Right atrium auricular region (tissue), 2 donors: ENCODE results near the gene TLCD2. TPM values are rescaled to one million over a fixed set of nuclear protein-coding genes. Genes with fewer than 3 reads are reported as not detected.
"Not testable (repeated sequence)": the region's sequence is repeated elsewhere in the genome, so short reads cannot be mapped to it uniquely, and the experiment has no call there.

ENCODE experiments used
- DNase-seq: peaks from one replicate; pipeline ENCODE4 v3.0.0-alpha.2; 2019; ENCODE audit warnings: low spot score
- H3K27ac ChIP-seq, 2 donors: fragments of 200-600 bp; sonication (generic); 1 replicate in 1 of 2; 2 replicates in 1 of 2; pipeline ENCODE4 v1.5.1; 2016 to 2019
- H3K27me3 ChIP-seq, 2 donors: fragments of 200-600 bp; sonication (generic); one replicate each; pipeline versions ENCODE4 v1.5.1 to v1.6.0; 2017 to 2019
- H3K36me3 ChIP-seq: fragments of 200-600 bp; sonication (generic); one replicate; pipeline ENCODE4 v1.5.1; 2016
- H3K4me1 ChIP-seq, 2 donors: fragments of 200-600 bp; sonication (generic); one replicate each; pipeline versions ENCODE4 v1.5.1 to v1.6.0; 2017 to 2019
- H3K4me3 ChIP-seq, 2 donors: fragments of 200-600 bp; sonication (generic); 1 replicate in 1 of 2; 2 replicates in 1 of 2; pipeline ENCODE4 v1.5.1; 2017 to 2019; ENCODE audit warnings: mild to moderate bottlenecking in 1 of 2, moderate library complexity in 1 of 2
- H3K9me3 ChIP-seq, 2 donors: fragments of 200-600 bp; sonication (generic); one replicate each; pipeline ENCODE4 v1.5.1; 2019
- CTCF ChIP-seq, 2 donors: fragments of 200-600 bp; sonication (generic); IDR thresholded peaks; one replicate each; pipeline ENCODE4 v1.5.1; 2019; ENCODE audit warnings: antibody characterized with exemption in 2 of 2
- total RNA-seq, 2 donors: library from RNA; depleted of rRNA; stranded (reverse); fragments of >200 nt; gene quantifications; one replicate each; pipeline ENCODE4 v1.1.0, GENCODE V29; 2016

Gene TLCD2
- total RNA-seq, 2 donors from 2014 or later, result 1.1 to 3.7 TPM

- no peaks in the 10 kb centered on the region for H3K27me3 ChIP-seq
- DNase-seq, result peak; percentile 92
- H3K27ac ChIP-seq, result peak within 1 kb of the TSS; percentile 88 to 90
- H3K9me3 ChIP-seq, result no peaks in the 10 kb centered on the region
- no peaks in the 10 kb centered on the region for H3K36me3 ChIP-seq
- TF ChIP-seq CTCF (IDR thresholded peaks at IDR 0.05), result no peak
- peaks cover 0 to 50% of the 10 kb centered on the region in 2 donors for H3K4me1 ChIP-seq
- peak within 1 kb of the TSS; percentile 51 to 73 for H3K4me3 ChIP-seq
Observed at GRCh38 chr17:1724351-1724868, 14.2 kb upstream of the TLCD2 start, which contains the start of gene WDR81. WDR81 (plus strand) TSS chr17:1724704; CDS start chr17:1724960, 256 bp downstream.

DNA sequence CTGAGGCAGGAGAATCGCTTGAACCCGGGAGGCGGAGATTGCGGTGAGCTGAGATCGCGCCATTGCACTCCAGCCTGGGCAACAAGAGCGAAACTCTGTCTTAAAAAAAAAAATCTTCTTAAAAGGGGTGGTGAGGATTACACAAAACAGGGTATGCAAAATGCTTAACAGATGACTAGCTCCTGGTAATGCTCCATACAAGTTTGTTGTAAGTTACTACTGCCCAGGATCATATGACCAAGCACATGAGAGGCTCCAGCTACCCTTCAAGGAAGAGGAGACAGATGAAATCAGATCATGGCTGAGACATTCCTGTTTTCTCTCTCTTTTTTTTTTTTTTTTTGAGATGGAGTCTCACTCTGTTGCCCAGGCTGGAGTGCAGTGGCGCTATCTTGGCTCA, 11.8 kb upstream of the TLCD2 start:
- not testable (repeated sequence) for H3K36me3 ChIP-seq, H3K4me3 ChIP-seq, DNase-seq, H3K27me3 ChIP-seq, H3K9me3 ChIP-seq
- H3K4me1 ChIP-seq, result peaks cover 0 to 59% of the 10 kb centered on the region in 2 donors
- H3K27ac ChIP-seq, result peak overlapping the region; percentile 26 to 88

DNA sequence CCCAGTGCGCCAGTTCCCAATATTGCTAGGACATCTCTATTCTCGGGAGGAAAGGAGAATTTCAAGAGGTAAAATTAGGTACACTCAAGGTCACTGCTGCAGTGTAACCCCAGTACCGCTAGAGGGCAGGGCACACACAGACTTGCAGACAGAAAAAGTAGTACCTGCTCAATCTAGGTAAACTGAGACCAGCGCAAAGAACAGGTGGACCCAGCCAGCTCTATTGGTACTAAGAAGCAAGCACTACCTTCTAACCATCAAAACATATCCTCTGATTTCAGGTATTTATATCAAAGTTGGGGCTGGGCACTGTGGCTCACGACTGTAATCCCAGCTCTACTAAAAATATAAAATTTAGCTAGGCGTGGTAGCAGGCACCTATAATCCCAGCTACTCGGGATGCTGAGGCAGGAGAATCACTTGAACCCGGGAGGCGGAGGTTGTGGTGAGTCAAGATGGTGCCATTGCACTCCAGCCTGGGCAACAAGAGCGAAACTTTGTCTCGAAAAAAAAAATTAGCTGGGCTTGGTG, 10.7 kb upstream of the TLCD2 start:
- peak overlapping the region; percentile 46 to 71 for H3K27ac ChIP-seq
- peaks cover 0 to 50% of the 10 kb centered on the region in 2 donors for H3K4me1 ChIP-seq
- peak; percentile 95 to 98 for TF ChIP-seq CTCF (IDR thresholded peaks at IDR 0.05)
- no peak overlapping the region for H3K4me3 ChIP-seq
- H3K9me3 ChIP-seq, result no peaks in the 10 kb centered on the region
- DNase-seq, result peak; percentile 86
- peaks cover under 1% of the 10 kb centered on the region for H3K36me3 ChIP-seq
- H3K27me3 ChIP-seq, result no peaks in the 10 kb centered on the region

- Histone ChIP-seq H3K27me3 (no peaks in the 10 kb centered on the region), H3K36me3 (peaks cover 13% of the 10 kb centered on the region), H3K4me1 (peaks cover 0 to 41% of the 10 kb centered on the region in 2 donors), H3K9me3 (no peaks in the 10 kb centered on the region), H3K4me3 (no peak overlapping the region), H3K27ac (peak overlapping the region; percentile 99 to 100)
- no peak for TF ChIP-seq CTCF (IDR thresholded peaks at IDR 0.05)
- DNase-seq, result no peak
Observed at GRCh38 chr17:1718362-1719165, 8.4 kb upstream of the TLCD2 start.

- H3K36me3 ChIP-seq, result peaks cover 28% of the 10 kb centered on the region
- H3K27me3 ChIP-seq, result no peaks in the 10 kb centered on the region
- peak overlapping the region; percentile 74 to 75 for H3K4me3 ChIP-seq
- DNase-seq, result peak; percentile 98
- peaks cover 0 to 48% of the 10 kb centered on the region in 2 donors for H3K4me1 ChIP-seq
- H3K27ac ChIP-seq, result peak overlapping the region; percentile 99 to 100
- no peak for TF ChIP-seq CTCF (IDR thresholded peaks at IDR 0.05)
- H3K9me3 ChIP-seq, result no peaks in the 10 kb centered on the region
Observed at GRCh38 chr17:1716912-1717695, 6.9 kb upstream of the TLCD2 start.
